Muscle of leg (tissue), 11 donors: ENCODE measurements around the gene NNMT. TPM values are rescaled to one million over a fixed set of nuclear protein-coding genes. Genes with fewer than 3 reads are reported as not detected.

ENCODE experiments used
- DNase-seq: peaks from one replicate; pipeline ENCODE4 v3.0.0; 2013
- H3K27ac ChIP-seq: one replicate; pipeline ENCODE4 v1.5.1; 2013; ENCODE audit warnings: mild to moderate bottlenecking, low read length, control low read depth
- H3K27me3 ChIP-seq: one replicate; pipeline ENCODE4 v1.6.1; 2013; ENCODE audit warnings: low read length; ENCODE audit not compliant: control insufficient read depth, insufficient read depth
- H3K36me3 ChIP-seq: one replicate; pipeline ENCODE4 v1.6.1; 2013; ENCODE audit warnings: low read length; ENCODE audit not compliant: control insufficient read depth, insufficient read depth
- H3K4me1 ChIP-seq: one replicate; pipeline ENCODE4 v1.6.1; 2013; ENCODE audit warnings: low read length; ENCODE audit not compliant: control insufficient read depth, insufficient read depth
- H3K4me3 ChIP-seq: one replicate; pipeline ENCODE4 v1.5.1; 2013; ENCODE audit warnings: low read length, control low read depth
- H3K9me3 ChIP-seq: replicated peaks from 2 replicates; pipeline ENCODE4 v1.6.1; 2013; ENCODE audit warnings: low read depth, low read length; ENCODE audit not compliant: control insufficient read depth
- WGBS: methylation state at CpG from one replicate; pipeline ENCODE4 v1.1.5; 2013; ENCODE audit warnings: missing lambda C conversion rate; ENCODE audit not compliant: insufficient coverage; 5-methylcytosine and 5-hydroxymethylcytosine counted together
- polyA plus RNA-seq, 8 donors: library from polyadenylated mRNA; unstranded; fragments of 120-200 nt; gene quantifications; one replicate each; pipeline versions ENCODE4 v1.2.1 to v1.2.3, GENCODE V29; 2013; ENCODE audit warnings: inconsistent platforms in 1 of 8, low replicate concordance in 1 of 8; ENCODE audit not compliant: insufficient read length in 8 of 8, insufficient read depth in 1 of 8
- total RNA-seq: library from RNA; stranded (reverse); fragments of 120-200 nt; gene quantifications from one replicate; pipeline ENCODE4 v1.2.4, GENCODE V29; 2013

Gene NNMT
- total and polyA plus RNA-seq, 9 donors, result 26.2 to 122 (median 59.0) TPM

GRCh38 chr11:114302663-114303062, 6.5 kb downstream of the NNMT start:
- no CpG with 5 or more reads among the region's 1 CpG for WGBS
- no peaks in the 10 kb centered on the region for H3K9me3 ChIP-seq
- no peak overlapping the region for H3K4me3 ChIP-seq
- peaks cover 5% of the 10 kb centered on the region for H3K4me1 ChIP-seq
- DNase-seq, result no peak
- H3K36me3 ChIP-seq, result peaks cover 4% of the 10 kb centered on the region
- no peak overlapping the region for H3K27ac ChIP-seq
- no peaks in the 10 kb centered on the region for H3K27me3 ChIP-seq

GRCh38 chr11:114304065-114304464, 7.9 kb downstream of the NNMT start:
- H3K4me1 ChIP-seq, result peaks cover 12% of the 10 kb centered on the region
- DNase-seq, result no peak
- no peaks in the 10 kb centered on the region for H3K27me3 ChIP-seq
- no peak overlapping the region for H3K27ac ChIP-seq
- no peaks in the 10 kb centered on the region for H3K36me3 ChIP-seq
- 71% methylated on average over 1 of the region's 1 CpG for WGBS
- H3K4me3 ChIP-seq, result no peak overlapping the region
- H3K9me3 ChIP-seq, result no peaks in the 10 kb centered on the region

GRCh38 chr11:114304969-114305368, 8.8 kb downstream of the NNMT start:
- peaks cover 12% of the 10 kb centered on the region for H3K4me1 ChIP-seq

GRCh38 chr11:114307524-114308203, 11.5 kb downstream of the NNMT start:
- Histone ChIP-seq H3K36me3 (no peaks in the 10 kb centered on the region), H3K27me3 (no peaks in the 10 kb centered on the region), H3K27ac (no peak overlapping the region), H3K4me1 (peaks cover 12% of the 10 kb centered on the region), H3K4me3 (no peak overlapping the region), H3K9me3 (no peaks in the 10 kb centered on the region)
- WGBS, result 24% methylated on average over 6 of the region's 9 CpGs
- peak; percentile 40 for DNase-seq

More at GRCh38 chr11:114304969-114305368, 8.8 kb downstream of the NNMT start:
- Histone ChIP-seq H3K9me3 (no peaks in the 10 kb centered on the region), H3K27ac (no peak overlapping the region), H3K27me3 (no peaks in the 10 kb centered on the region), H3K36me3 (no peaks in the 10 kb centered on the region), H3K4me3 (no peak overlapping the region)
- WGBS, result no CpG with 5 or more reads among the region's 1 CpG
- DNase-seq, result no peak

GRCh38 chr11:114308689-114309089, 12.5 kb downstream of the NNMT start:
- H3K36me3 ChIP-seq, result no peaks in the 10 kb centered on the region
- WGBS, result 46% methylated on average over 3 of the region's 6 CpGs
- H3K9me3 ChIP-seq, result no peaks in the 10 kb centered on the region
- H3K4me1 ChIP-seq, result peaks cover 12% of the 10 kb centered on the region
- H3K27ac ChIP-seq, result no peak overlapping the region
- H3K27me3 ChIP-seq, result no peaks in the 10 kb centered on the region
- H3K4me3 ChIP-seq, result no peak overlapping the region
- DNase-seq, result no peak

- WGBS, result no CpG with 5 or more reads among the region's 1 CpG
- Histone ChIP-seq H3K4me3 (no peak overlapping the region), H3K36me3 (no peaks in the 10 kb centered on the region), H3K9me3 (no peaks in the 10 kb centered on the region), H3K27ac (no peak overlapping the region), H3K4me1 (peaks cover 12% of the 10 kb centered on the region), H3K27me3 (no peaks in the 10 kb centered on the region)
- DNase-seq, result no peak
Observed at GRCh38 chr11:114309517-114309916, 13.3 kb downstream of the NNMT start.

GRCh38 chr11:114310095-114310494, 13.9 kb downstream of the NNMT start:
- Histone ChIP-seq H3K36me3 (no peaks in the 10 kb centered on the region), H3K27ac (no peak overlapping the region)

GRCh38 chr11:114311946-114312345, 15.7 kb downstream of the NNMT start:
- Histone ChIP-seq H3K9me3 (no peaks in the 10 kb centered on the region), H3K36me3 (no peaks in the 10 kb centered on the region), H3K4me3 (no peak overlapping the region), H3K4me1 (peaks cover 12% of the 10 kb centered on the region), H3K27me3 (peaks cover 2% of the 10 kb centered on the region), H3K27ac (no peak overlapping the region)
- DNase-seq, result no peak
- 97% methylated on average over 5 of the region's 10 CpGs for WGBS

More at GRCh38 chr11:114310095-114310494, 13.9 kb downstream of the NNMT start:
- WGBS, result no CpG with 5 or more reads among the region's 2 CpGs
- Histone ChIP-seq H3K4me3 (no peak overlapping the region), H3K27me3 (no peaks in the 10 kb centered on the region), H3K9me3 (no peaks in the 10 kb centered on the region), H3K4me1 (peaks cover 12% of the 10 kb centered on the region)
- DNase-seq, result no peak

GRCh38 chr11:114314096-114314495, 17.9 kb downstream of the NNMT start:
- H3K4me1 ChIP-seq, result no peaks in the 10 kb centered on the region
- H3K36me3 ChIP-seq, result no peaks in the 10 kb centered on the region
- no peaks in the 10 kb centered on the region for H3K9me3 ChIP-seq
- WGBS, result no CpG with 5 or more reads among the region's 1 CpG
- no peak overlapping the region for H3K27ac ChIP-seq
- peaks cover 2% of the 10 kb centered on the region for H3K27me3 ChIP-seq
- H3K4me3 ChIP-seq, result no peak overlapping the region
- no peak for DNase-seq

- H3K9me3 ChIP-seq, result no peaks in the 10 kb centered on the region
- no peak overlapping the region for H3K27ac ChIP-seq
- H3K4me3 ChIP-seq, result no peak overlapping the region
- no peaks in the 10 kb centered on the region for H3K36me3 ChIP-seq
- no peaks in the 10 kb centered on the region for H3K4me1 ChIP-seq
- 20% methylated on average over 8 of the region's 13 CpGs for WGBS
- peaks cover 2% of the 10 kb centered on the region for H3K27me3 ChIP-seq
- no peak for DNase-seq
Observed at GRCh38 chr11:114315749-114316368, 19.7 kb downstream of the NNMT start.
